ENCODE data around the gene SRSF11.

Gene SRSF11

DNA sequence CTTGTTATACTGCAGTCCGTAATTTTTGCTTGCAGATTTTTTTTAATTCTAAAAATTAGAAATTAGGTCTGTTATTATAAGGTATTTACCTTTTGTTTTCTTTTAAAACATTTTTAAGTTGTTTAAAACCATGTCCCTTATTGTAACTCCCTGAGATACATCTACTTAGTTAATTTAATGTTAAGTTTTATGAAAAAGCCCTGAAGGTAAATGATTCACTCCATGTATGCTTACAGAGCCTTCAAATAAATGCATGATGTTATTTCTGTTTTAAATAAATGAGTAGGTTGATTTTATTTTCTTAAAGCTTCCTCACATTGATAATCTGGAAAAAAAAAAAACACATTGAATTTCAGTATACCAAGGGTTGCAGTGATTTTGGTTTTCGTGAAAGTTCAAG, 7.5 kb downstream of the SRSF11 start:
- TF ChIP-seq FOXP2 (optimal IDR thresholded peaks at IDR 0.05; ENCODE audit: borderline replicate concordance, extremely low read depth, extremely low read length, insufficient read depth): no peak

DNA sequence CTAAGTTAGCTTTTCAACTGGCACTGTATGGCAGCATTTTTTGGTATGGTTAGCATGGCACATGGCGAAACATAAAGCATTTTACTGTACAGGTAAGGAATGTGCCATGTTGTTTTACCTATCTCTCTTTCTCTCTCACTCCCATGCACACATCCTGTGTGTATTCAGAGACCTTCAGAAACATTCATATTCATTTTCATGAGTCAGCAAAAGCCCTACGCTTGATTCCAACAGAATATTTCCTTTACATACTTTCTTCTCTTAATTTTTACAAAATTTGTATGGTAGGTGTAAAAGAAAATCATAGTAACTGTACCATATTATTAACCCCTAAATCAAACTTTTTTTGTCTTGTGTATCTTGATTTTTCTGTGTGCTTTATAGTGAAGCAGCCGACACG, 10.3 kb downstream of the SRSF11 start:
- TF ChIP-seq FOXP2 (optimal IDR thresholded peaks at IDR 0.05; ENCODE audit: borderline replicate concordance, extremely low read depth, extremely low read length, insufficient read depth) (no peak), REST (IDR thresholded peaks at IDR 0.05; ENCODE audit: insufficient read depth in 1 of 2, low read depth in 2 of 2, low read length in 2 of 2) (no peak), SIN3A (IDR thresholded peaks at IDR 0.05; ENCODE audit: borderline replicate concordance, insufficient read depth, low read length) (no peak), POLR2AphosphoS5 (IDR thresholded peaks at IDR 0.05; ENCODE audit: low read depth, low read length) (no peak), TAF1 (IDR thresholded peaks at IDR 0.05; ENCODE audit: borderline replicate concordance, insufficient read depth, low read length) (no peak)

- TF ChIP-seq REST (IDR thresholded peaks at IDR 0.05; ENCODE audit: insufficient read depth in 1 of 2, low read depth in 2 of 2, low read length in 2 of 2) (no peak), TAF1 (IDR thresholded peaks at IDR 0.05; ENCODE audit: borderline replicate concordance, insufficient read depth, low read length) (no peak), SIN3A (IDR thresholded peaks at IDR 0.05; ENCODE audit: borderline replicate concordance, insufficient read depth, low read length) (no peak), FOXP2 (optimal IDR thresholded peaks at IDR 0.05; ENCODE audit: borderline replicate concordance, extremely low read depth, extremely low read length, insufficient read depth) (no peak), POLR2AphosphoS5 (IDR thresholded peaks at IDR 0.05; ENCODE audit: low read depth, low read length) (no peak)
These were observed 13.6 kb downstream of the SRSF11 start for GRCh38 chr1:70234733-70235132.

DNA sequence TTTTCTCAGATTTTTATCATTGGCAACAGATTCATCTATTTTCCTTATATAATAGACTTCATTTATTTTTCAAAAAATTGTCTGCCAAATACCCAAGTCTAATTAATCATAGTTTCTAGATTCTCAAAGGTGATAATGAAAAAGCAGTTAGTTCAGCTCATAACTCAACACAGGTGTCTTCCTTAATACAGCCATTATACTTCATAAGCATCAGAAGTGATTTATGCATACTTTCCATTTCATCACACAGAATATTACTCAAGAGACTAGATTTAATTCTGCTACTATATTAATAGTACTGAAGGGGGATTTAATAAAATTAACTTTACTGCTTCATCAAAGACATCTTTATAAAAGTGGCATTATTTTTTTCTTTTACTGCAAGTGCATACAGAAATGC, 18.8 kb downstream of the SRSF11 start:
- TF ChIP-seq FOXP2 (optimal IDR thresholded peaks at IDR 0.05; ENCODE audit: borderline replicate concordance, extremely low read depth, extremely low read length, insufficient read depth) (no peak), TAF1 (IDR thresholded peaks at IDR 0.05; ENCODE audit: borderline replicate concordance, insufficient read depth, low read length) (no peak), REST (IDR thresholded peaks at IDR 0.05; ENCODE audit: insufficient read depth in 1 of 2, low read depth in 2 of 2, low read length in 2 of 2) (no peak), SIN3A (IDR thresholded peaks at IDR 0.05; ENCODE audit: borderline replicate concordance, insufficient read depth, low read length) (no peak)

GRCh38 chr1:70247122-70247521, 25.9 kb downstream of the SRSF11 start:
- TF ChIP-seq POLR2AphosphoS5 (IDR thresholded peaks at IDR 0.05; ENCODE audit: low read depth, low read length): no peak
- no peak for TF ChIP-seq REST (IDR thresholded peaks at IDR 0.05; ENCODE audit: insufficient read depth in 1 of 2, low read depth in 2 of 2, low read length in 2 of 2)
- TF ChIP-seq SIN3A (IDR thresholded peaks at IDR 0.05; ENCODE audit: borderline replicate concordance, insufficient read depth, low read length): no peak
- TF ChIP-seq FOXP2 (optimal IDR thresholded peaks at IDR 0.05; ENCODE audit: borderline replicate concordance, extremely low read depth, extremely low read length, insufficient read depth): no peak
- TF ChIP-seq TAF1 (IDR thresholded peaks at IDR 0.05; ENCODE audit: borderline replicate concordance, insufficient read depth, low read length): no peak
